ENCODE measurements around the gene ACVR2A.

- TF ChIP-seq CTCF (IDR thresholded peaks at IDR 0.05), result no peak
- TF ChIP-seq REST (IDR thresholded peaks at IDR 0.05; ENCODE audit: insufficient read depth in 1 of 2, low read depth in 2 of 2, low read length in 1 of 2), result no peak
- no peak for TF ChIP-seq POLR2AphosphoS5 (IDR thresholded peaks at IDR 0.05; ENCODE audit: low read depth, low read length)
Observed at GRCh38 chr2:147850838-147851237, 6.0 kb downstream of the ACVR2A start.
